Measurements from ENCODE around the gene OR10H1.

GRCh38 chr19:15769586-15769985 lies 45.9 kb downstream of the OR10H1 start:
- TF ChIP-seq CTCF (IDR thresholded peaks at IDR 0.05) (no peak), POLR2A (IDR thresholded peaks at IDR 0.05) (no peak)
